HG02840 (cell line): ENCODE measurements around the gene INVS.
"Not testable (repeated sequence)": the region's sequence is repeated elsewhere in the genome, so short reads cannot be mapped to it uniquely, and the experiment has no call there.

Experiments used
- ATAC-seq: cut with Tn5 transposase; IDR thresholded peaks from one replicate; pipeline ENCODE4 v1.9.1; 2021; ENCODE audit warnings: mild to moderate bottlenecking, moderate library complexity, moderate number of reproducible peaks; ENCODE audit not compliant: unreplicated experiment, low FRiP score

Gene INVS

DNA sequence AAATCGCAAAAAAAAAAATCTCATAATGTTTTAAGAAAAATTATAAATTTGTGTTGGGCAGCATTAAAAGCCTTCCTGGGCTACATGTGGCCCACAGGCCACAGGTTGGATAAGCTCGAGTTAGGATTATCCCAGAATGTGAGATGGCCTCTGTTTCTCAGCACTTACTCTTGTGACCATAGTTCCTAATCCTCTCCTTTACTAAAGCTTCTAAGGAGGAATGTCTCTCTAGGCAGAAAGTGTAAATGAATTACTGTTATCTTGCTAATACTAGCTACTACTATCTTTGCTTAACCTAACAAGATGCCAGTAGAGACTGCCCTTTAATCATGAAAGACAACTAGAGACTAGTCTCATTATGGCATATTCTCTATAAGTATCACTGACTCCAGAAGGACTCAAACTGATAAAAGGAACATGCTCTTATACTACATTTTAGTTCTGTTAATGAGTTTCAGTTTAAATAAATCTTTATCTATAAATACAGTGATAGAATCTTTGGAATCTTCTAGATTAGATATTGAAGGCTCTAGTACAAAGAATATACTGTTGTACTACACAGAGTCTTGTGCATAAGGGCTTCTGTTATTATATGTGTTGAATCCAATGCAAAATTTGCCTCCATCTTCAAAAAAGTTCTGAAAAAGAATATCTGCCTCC is 13.8 kb downstream of the INVS start:
- ATAC-seq, result no peak

DNA sequence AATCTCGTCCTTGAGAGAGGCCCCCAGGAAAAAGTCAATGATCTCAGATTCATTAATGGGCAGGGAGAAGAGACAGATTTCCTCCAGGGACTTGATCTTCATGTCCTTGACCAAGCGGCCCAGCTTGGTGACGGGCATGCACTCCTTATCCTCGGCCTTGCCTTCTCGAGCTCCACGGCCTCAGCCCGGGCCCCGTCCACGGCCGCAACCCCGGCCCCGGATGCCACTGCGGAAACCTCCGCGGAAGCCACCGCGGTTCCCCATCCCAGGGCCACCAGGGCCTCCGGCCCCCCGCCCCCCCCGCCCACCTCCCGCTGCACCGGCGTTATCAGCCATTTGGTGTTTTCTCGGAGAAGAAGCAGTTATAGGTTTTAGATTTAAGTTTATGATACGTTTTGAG is 18.3 kb downstream of the INVS start:
- ATAC-seq, result no peak

DNA sequence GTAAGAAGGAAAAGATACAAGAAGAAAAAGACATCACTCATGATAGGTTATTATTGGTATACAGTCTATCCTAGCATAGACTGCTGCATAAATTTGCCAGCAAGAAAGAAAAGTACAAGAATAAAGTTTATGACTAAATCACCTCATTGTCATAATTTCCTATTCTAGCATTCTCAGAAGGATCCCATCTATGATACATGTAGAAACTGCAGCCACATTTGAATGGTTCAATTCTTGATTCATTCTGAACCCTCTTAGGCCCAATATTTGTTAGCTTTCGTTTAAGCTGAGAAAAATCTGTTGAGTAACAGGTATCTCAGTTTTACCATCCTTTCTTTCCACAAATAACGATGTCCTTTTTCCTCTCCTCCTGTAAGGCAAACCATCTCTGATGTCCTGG is 21.2 kb downstream of the INVS start:
- no peak for ATAC-seq

DNA sequence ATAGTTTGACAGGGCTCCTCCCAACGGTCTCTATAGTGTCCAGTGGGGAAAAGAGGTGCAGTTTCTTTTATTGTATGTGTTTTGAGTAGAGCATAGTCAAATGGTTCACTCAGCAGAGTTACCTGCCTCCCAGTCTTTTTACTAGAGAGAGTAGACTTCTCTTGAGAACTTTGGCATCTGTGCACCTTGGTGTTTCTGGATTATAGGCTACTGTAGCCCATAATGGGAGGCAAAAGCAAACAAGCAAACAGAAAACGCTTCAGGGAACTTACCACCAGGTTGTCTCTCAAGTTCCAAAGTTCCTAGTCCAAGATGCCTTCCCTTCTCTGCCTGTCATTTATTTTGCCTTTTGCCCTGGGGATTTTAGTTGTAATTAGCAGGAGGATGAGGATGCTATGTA is 26.2 kb downstream of the INVS start:
- no peak for ATAC-seq

- no peak for ATAC-seq
Measured at GRCh38 chr9:100125910-100126309, 26.9 kb downstream of the INVS start.

DNA sequence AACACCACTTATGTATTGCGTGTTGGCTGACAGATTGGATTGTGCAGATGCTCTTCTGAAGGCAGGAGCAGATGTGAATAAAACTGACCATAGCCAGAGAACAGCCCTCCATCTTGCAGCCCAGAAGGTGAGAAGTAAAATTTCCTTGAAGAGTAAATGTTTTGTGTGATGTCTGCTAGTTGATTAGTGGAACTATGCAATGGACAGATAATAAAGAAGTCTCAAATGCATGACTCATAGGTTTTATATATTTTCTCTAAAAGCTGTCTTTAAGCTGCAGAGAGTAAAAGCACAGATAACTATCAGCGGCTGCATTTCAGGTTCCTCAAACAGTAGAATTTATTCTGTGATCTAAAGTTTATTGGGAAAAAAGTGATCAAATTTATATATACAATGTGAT is 27.4 kb downstream of the INVS start:
- no peak for ATAC-seq

- ATAC-seq, result no peak
Measured at GRCh38 chr9:100129772-100130171, 30.7 kb downstream of the INVS start.

- no peak for ATAC-seq
Measured at GRCh38 chr9:100131216-100131615, 32.2 kb downstream of the INVS start.

GRCh38 chr9:100131875-100132430 is 32.9 kb downstream of the INVS start:
- no peak for ATAC-seq

GRCh38 chr9:100134731-100135130 is 35.7 kb downstream of the INVS start:
- no peak for ATAC-seq

- not testable (repeated sequence) for ATAC-seq
Measured at GRCh38 chr9:100136799-100137198, 37.8 kb downstream of the INVS start.

DNA sequence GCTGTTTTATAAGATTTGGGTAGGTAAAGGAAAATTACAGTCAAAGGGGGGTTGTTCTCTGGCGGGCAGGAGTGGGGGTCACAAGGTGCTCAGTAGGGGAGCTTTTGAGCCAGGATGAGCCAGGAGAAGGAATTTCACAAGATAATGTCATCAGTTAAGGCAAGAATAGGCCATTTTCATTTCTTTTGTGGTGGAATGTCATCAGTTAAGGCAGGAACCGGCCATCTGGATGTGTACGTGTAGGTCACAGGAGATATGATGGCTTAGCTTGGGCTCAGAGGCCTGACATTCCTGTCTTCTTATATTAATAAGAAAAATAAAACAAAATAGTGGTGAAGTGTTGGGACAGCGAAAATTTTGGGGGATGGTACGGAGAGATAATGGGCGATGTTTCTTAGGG is 41.3 kb downstream of the INVS start:
- not testable (repeated sequence) for ATAC-seq

DNA sequence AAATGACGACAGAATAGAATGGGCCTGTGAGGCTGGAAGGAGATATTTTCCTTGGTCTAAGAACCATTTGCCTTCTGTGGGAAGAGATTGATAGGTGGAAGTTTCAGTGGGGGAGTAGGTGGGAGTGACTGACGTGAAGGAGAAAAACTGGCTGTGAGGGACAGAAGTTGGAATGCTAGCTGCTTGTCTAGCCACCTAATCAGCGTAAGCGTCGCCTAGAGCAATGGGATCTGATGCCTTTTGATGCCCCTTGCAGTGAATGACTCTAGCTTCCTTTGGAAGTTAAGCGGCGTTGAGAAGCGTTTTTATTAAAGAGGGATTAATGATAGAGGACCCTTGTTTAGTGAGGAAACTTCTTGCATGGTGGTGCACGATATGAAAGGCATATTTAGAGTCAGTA is 42.8 kb downstream of the INVS start:
- ATAC-seq, result not testable (repeated sequence)

- ATAC-seq, result not testable (repeated sequence)
Measured at GRCh38 chr9:100145167-100145934, 46.3 kb downstream of the INVS start.

DNA sequence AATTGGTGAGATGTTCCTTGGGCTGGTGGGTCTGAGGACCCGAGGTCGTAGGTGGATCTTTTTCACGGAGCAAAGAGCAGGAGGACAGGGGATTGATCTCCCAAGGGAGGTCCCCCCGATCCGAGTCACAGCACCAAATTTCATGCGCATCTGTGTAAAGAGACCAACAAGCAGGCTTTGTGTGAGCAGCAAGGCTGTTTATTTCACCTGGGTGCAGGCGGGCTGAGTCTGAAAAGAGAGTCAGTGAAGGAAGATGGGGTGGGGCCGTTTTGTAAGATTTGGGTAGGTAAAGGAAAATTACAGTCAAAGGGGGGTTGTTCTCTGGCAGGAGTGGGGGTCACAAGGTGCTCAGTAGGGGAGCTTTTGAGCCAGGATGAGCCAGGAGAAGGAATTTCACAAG is 46.9 kb downstream of the INVS start:
- not testable (repeated sequence) for ATAC-seq

GRCh38 chr9:100150214-100150613 is 51.2 kb downstream of the INVS start:
- ATAC-seq, result no peak

GRCh38 chr9:100160021-100160420 is 61.0 kb downstream of the INVS start:
- no peak for ATAC-seq

DNA sequence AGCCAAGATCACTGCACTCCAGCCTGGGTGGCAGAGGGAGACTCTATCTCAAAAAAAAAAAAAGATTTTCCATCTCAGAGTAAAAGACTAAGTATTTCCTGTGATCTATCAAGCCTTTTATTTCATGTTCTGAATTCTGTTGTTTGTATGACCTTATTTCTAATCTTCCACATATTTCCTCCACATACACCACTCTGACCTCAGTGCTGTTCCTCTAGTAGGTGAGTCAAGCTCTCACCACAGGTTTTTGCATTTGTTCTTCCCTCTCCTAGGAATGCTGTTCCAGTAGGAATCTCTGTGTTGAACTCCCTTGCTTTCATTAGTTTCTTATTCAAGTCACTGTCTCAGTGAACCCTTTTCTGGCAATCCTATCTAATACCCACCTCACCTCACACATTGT is 68.1 kb downstream of the INVS start:
- ATAC-seq, result no peak

DNA sequence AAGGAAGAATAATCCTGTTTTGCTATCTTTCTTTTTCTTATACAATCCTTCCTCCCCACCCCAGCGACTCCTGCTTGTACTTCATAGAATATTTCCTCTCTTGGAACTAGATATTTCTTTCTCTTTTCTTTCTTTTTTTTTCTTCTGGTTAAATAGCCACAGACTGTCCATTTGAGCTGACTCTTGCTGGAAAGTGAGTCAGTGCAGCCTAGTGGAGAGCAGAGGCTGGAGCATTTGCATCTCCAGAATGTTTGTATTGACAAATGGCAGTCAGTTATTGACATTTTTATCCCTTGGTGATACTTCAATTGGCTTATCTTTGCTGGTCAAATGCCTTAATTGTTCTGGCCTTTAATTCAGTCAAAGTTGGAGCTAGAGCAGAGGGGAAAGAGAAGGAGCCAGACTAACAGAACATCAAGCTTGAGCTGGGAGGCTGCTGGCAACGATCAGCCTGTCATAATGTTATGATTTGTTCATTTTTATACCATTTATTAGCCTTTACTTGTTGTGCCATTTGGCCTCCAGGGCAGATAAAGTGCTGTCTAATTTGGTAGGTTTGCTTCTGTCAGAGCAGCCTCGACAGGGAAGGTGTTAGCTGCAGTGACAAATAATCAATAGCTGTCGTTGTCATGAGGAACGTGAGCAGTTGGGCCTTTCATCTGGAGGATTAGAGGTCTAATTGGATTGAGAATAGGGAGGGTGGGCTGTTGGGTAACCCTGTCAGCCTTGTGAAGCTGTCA is 69.0 kb downstream of the INVS start:
- ATAC-seq, result no peak

GRCh38 chr9:100170085-100170484 is 71.0 kb downstream of the INVS start:
- ATAC-seq, result no peak

DNA sequence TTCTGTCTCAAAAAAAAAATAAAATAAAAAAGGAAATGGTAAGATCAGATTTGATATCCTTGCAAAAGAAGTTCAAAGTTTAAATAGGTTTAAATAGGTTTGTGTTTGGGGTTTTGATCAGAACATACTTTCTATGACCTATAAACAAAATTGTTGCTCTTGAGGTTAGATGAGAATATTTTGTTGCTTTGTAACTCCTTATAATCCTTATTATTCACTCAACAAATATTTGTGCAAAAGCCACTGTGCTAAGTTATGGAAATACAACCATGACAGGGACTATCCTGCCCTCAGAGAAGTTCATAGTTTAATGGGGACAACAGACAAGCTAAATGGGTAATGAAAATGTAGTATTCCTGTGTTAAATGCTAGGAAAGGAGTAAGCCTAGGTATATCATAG is 71.5 kb downstream of the INVS start:
- no peak for ATAC-seq
